K562 (cell line): ENCODE results near the gene PHETA1. TPM values are rescaled to one million over a fixed set of nuclear protein-coding genes. Genes with fewer than 3 reads are reported as not detected.

ENCODE experiments used
- DACH1 ChIP-seq: fragments of 450-650 bp; IDR thresholded peaks from 2 replicates; pipeline ENCODE4 v1.6.1; 2018; ENCODE audit not compliant: partially characterized antibody
- HDGF ChIP-seq: fragments of 450-650 bp; IDR thresholded peaks from 2 replicates; pipeline ENCODE4 v1.6.1; 2016
- LEF1 ChIP-seq: fragments of 450-650 bp; IDR thresholded peaks from 2 replicates; pipeline ENCODE4 v1.6.1; 2016; ENCODE audit warnings: mild to moderate bottlenecking
- POLR2B ChIP-seq: fragments of 450-650 bp; IDR thresholded peaks from 2 replicates; pipeline ENCODE4 v1.6.1; 2018; ENCODE audit warnings: low read depth; ENCODE audit not compliant: partially characterized antibody
- REST ChIP-seq, 2 experiments: fragments of 450-650 bp; formaldehyde crosslinking in 1 of 2; IDR thresholded peaks; 2 replicates each; pipeline versions ENCODE4 v1.4.0 to v1.6.1; 2014 to 2020; ENCODE audit warnings: mild to moderate bottlenecking in 2 of 2, borderline replicate concordance in 1 of 2, low read depth in 1 of 2
- RUNX1 ChIP-seq: sonication (generic); IDR thresholded peaks from 2 replicates; pipeline ENCODE4 v1.6.1; 2016; ENCODE audit warnings: antibody characterized with exemption, low read depth
- SMARCB1 ChIP-seq: IDR thresholded peaks from 2 replicates; pipeline ENCODE4 v1.6.1; 2011; ENCODE audit warnings: improper control_type of control experiment, low read depth; ENCODE audit not compliant: insufficient read length
- TAF7 ChIP-seq: fragments of 450-650 bp; IDR thresholded peaks from 2 replicates; pipeline ENCODE4 v1.6.1; 2016; ENCODE audit warnings: missing genetic modification characterization, missing compliant biosample characterization
- TOE1 ChIP-seq, 2 experiments: fragments of 450-650 bp in 1 of 2; sonication (generic) in 1 of 2; formaldehyde crosslinking in 1 of 2; IDR thresholded peaks; 2 replicates each; pipeline versions ENCODE4 v1.7.1 to v1.8.0; 2016 to 2022; ENCODE audit warnings: borderline replicate concordance in 2 of 2, mild to moderate bottlenecking in 2 of 2, antibody characterized with exemption in 1 of 2, inconsistent platforms in 1 of 2, low read depth in 1 of 2, missing genetic modification reagents in 1 of 2, moderate library complexity in 1 of 2
- ZNF224 ChIP-seq: sonication (generic); formaldehyde crosslinking; IDR thresholded peaks from 2 replicates; pipeline ENCODE4 v1.8.0; 2022; ENCODE audit warnings: mild to moderate bottlenecking, missing genetic modification reagents
- ZNF239 ChIP-seq: fragments of 250-450 bp; sonication (Bioruptor Pico); IDR thresholded peaks from 2 replicates; pipeline ENCODE4 v1.4.0; 2020; ENCODE audit warnings: mild to moderate bottlenecking
- ZNF24 ChIP-seq: fragments of 450-650 bp; IDR thresholded peaks from 2 replicates; pipeline ENCODE4 v1.6.1; 2016
- ZNF354B ChIP-seq: fragments of 250-450 bp; sonication (Bioruptor Pico); IDR thresholded peaks from 2 replicates; pipeline ENCODE4 v1.4.0; 2020
- ZNF778 ChIP-seq: fragments of 450-650 bp; formaldehyde crosslinking; IDR thresholded peaks from 2 replicates; pipeline ENCODE4 v1.4.0; 2020; ENCODE audit warnings: mild to moderate bottlenecking, moderate library complexity
- polyA plus RNA-seq, 8 experiments: library from polyadenylated mRNA; depleted of rRNA in 4 of 8; stranded (reverse) in 5 of 8; unstranded in 3 of 8; fragments of >200 nt; fragmentation: Nextera tagmentation in 2 of 8; fragmentation: Illumina TruSeq in 1 of 8; extraction: Ambion mirVana in 2 of 8; extraction: Trizol in 1 of 8; gene quantifications; 2 replicates each; pipeline versions ENCODE4 v1.2.1 to v1.2.3, GENCODE V29; 2011 to 2014; ENCODE audit warnings: inconsistent platforms in 1 of 8, missing spikeins in 1 of 8
- total RNA-seq, 7 experiments: library from RNA; depleted of rRNA in 6 of 7; stranded (reverse); fragments of >200 nt in 6 of 7; fragmentation: Illumina TruSeq in 2 of 7; extraction: Trizol in 2 of 7; gene quantifications; 2 replicates each; pipeline versions ENCODE4 v1.2.1 to v1.2.3, GENCODE V29; 2011 to 2021; ENCODE audit warnings: low replicate concordance in 1 of 7
- TF ChIP-seq, protein P1 (sequence below), 2 experiments: fragments of 450-650 bp; IDR thresholded peaks; 2 replicates each; pipeline ENCODE4 v1.6.1; 2018; ENCODE audit warnings: mild to moderate bottlenecking in 2 of 2, low read depth in 1 of 2; ENCODE audit not compliant: partially characterized antibody in 2 of 2
- TF ChIP-seq, protein P2 (sequence below): fragments of 250-450 bp; sonication (Bioruptor Pico); IDR thresholded peaks from 2 replicates; pipeline ENCODE4 v1.6.1; 2021; ENCODE audit warnings: mild to moderate bottlenecking

The PHETA1 gene
- total and polyA plus RNA-seq, 9 of the 15 experiments (the other 6 are each of a cell fraction or from before 2014, with no cell fraction given) = 0.03 to 12.4 (median 3.0) TPM

DNA sequence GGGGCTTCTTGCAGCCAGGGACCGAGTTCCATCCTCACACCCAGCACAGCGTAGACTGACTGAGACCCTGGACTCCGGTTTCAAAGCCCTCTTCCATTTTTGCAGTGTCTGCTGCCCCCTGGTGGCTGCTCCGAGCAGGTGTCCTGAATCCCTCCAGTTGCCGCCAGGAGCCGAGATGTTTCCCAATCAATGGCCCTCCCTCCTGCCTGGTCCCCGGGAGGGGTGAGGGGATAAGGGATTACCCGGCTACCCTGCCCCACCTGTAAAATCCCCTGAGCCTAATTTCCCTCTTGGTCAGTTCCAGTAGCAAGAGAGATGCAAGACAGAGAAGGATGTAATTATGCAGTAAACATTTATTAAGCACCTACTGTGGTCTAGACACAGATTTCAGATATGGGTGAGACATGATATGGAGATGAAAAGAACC, 55.0 kb downstream of the PHETA1 start (continued):
- no peak for TF ChIP-seq RUNX1
- no peak for TF ChIP-seq ZNF24
- no peak for TF ChIP-seq HDGF
- TF ChIP-seq, protein P1, sequence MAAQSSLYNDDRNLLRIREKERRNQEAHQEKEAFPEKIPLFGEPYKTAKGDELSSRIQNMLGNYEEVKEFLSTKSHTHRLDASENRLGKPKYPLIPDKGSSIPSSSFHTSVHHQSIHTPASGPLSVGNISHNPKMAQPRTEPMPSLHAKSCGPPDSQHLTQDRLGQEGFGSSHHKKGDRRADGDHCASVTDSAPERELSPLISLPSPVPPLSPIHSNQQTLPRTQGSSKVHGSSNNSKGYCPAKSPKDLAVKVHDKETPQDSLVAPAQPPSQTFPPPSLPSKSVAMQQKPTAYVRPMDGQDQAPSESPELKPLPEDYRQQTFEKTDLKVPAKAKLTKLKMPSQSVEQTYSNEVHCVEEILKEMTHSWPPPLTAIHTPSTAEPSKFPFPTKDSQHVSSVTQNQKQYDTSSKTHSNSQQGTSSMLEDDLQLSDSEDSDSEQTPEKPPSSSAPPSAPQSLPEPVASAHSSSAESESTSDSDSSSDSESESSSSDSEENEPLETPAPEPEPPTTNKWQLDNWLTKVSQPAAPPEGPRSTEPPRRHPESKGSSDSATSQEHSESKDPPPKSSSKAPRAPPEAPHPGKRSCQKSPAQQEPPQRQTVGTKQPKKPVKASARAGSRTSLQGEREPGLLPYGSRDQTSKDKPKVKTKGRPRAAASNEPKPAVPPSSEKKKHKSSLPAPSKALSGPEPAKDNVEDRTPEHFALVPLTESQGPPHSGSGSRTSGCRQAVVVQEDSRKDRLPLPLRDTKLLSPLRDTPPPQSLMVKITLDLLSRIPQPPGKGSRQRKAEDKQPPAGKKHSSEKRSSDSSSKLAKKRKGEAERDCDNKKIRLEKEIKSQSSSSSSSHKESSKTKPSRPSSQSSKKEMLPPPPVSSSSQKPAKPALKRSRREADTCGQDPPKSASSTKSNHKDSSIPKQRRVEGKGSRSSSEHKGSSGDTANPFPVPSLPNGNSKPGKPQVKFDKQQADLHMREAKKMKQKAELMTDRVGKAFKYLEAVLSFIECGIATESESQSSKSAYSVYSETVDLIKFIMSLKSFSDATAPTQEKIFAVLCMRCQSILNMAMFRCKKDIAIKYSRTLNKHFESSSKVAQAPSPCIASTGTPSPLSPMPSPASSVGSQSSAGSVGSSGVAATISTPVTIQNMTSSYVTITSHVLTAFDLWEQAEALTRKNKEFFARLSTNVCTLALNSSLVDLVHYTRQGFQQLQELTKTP (IDR thresholded peaks at IDR 0.05; ENCODE audit: low read depth in 1 of 2, partially characterized antibody in 2 of 2) = no peak
- TF ChIP-seq, protein P2, sequence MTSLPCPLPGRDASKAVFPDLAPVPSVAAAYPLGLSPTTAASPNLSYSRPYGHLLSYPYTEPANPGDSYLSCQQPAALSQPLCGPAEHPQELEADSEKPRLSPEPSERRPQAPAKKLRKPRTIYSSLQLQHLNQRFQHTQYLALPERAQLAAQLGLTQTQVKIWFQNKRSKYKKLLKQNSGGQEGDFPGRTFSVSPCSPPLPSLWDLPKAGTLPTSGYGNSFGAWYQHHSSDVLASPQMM (CRISPR knock-in tag) = no peak
- no peak for TF ChIP-seq ZNF239
- TF ChIP-seq ZNF354B (CRISPR knock-in tag) = no peak
- no peak for TF ChIP-seq SMARCB1
- no peak for TF ChIP-seq DACH1
- no peak for TF ChIP-seq LEF1
- TF ChIP-seq POLR2B = no peak
- no peak for TF ChIP-seq TAF7 (tag)
- TF ChIP-seq TOE1 (IDR thresholded peaks at IDR 0.05; ENCODE audit: borderline replicate concordance) = no peak
- no peak for TF ChIP-seq TOE1 (CRISPR knock-in tag; IDR thresholded peaks at IDR 0.05; ENCODE audit: borderline replicate concordance, low read depth)
- TF ChIP-seq ZNF778 (CRISPR knock-in tag) = no peak
- TF ChIP-seq ZNF224 (CRISPR knock-in tag) = no peak
- TF ChIP-seq REST (IDR thresholded peaks at IDR 0.05; ENCODE audit: borderline replicate concordance) = peak; percentile 66; the same call in 1 of the 2 replicates
- no peak for TF ChIP-seq REST (CRISPR knock-in tag; IDR thresholded peaks at IDR 0.05; ENCODE audit: low read depth)
